K562 (cell line): Measurements from ENCODE around the gene THG1L. TPM values are rescaled to one million over a fixed set of nuclear protein-coding genes. Genes with fewer than 3 reads are reported as not detected.

Experiments used
- ATF7 ChIP-seq: fragments of 450-650 bp; IDR thresholded peaks from 2 replicates; pipeline ENCODE4 v1.7.1; 2014; ENCODE audit warnings: mild to moderate bottlenecking, moderate library complexity
- CHD2 ChIP-seq: IDR thresholded peaks from 2 replicates; pipeline ENCODE4 v1.6.1; 2011; ENCODE audit warnings: low read depth, low read length
- EGR1 ChIP-seq: fragments of 450-650 bp; conservative IDR thresholded peaks from 2 replicates; pipeline ENCODE4 v1.6.1; 2017; ENCODE audit warnings: mild to moderate bottlenecking
- ELF1 ChIP-seq: fragments of 200-800 bp; sonication (Bioruptor generic); IDR thresholded peaks from 2 replicates; pipeline ENCODE4 v1.6.1; 2016; ENCODE audit warnings: missing genetic modification characterization, missing compliant biosample characterization
- GABPA ChIP-seq: fragments of 200-800 bp; sonication (Bioruptor generic); conservative IDR thresholded peaks from 2 replicates; pipeline ENCODE4 v1.6.1; 2016; ENCODE audit warnings: low read depth, missing genetic modification characterization, missing compliant biosample characterization
- JUND ChIP-seq, 2 experiments: IDR thresholded peaks; 2 replicates in 1 of 2; 3 replicates in 1 of 2; pipeline ENCODE4 v1.6.1; 2011; ENCODE audit warnings: borderline replicate concordance in 2 of 2, low read depth in 2 of 2, low read length in 2 of 2, improper control_type of control experiment in 1 of 2, missing biosample characterization in 1 of 2, missing genetic modification characterization in 1 of 2, missing genetic modification reagents in 1 of 2
- MAFF ChIP-seq: IDR thresholded peaks from 2 replicates; pipeline ENCODE4 v1.6.1; 2012; ENCODE audit warnings: low read length, improper control_type of control experiment
- MIER1 ChIP-seq: fragments of 450-650 bp; IDR thresholded peaks from 2 replicates; pipeline ENCODE4 v1.6.1; 2016; ENCODE audit warnings: antibody characterized with exemption, mild to moderate bottlenecking, low read depth
- NFYB ChIP-seq: IDR thresholded peaks from 2 replicates; pipeline ENCODE4 v1.6.1; 2011; ENCODE audit warnings: mild to moderate bottlenecking, moderate library complexity; ENCODE audit not compliant: insufficient read length; ENCODE audit errors: extremely low read depth
- NR1H2 ChIP-seq: sonication (generic); formaldehyde crosslinking; IDR thresholded peaks from 2 replicates; pipeline ENCODE4 v1.4.0; 2020; ENCODE audit warnings: mild to moderate bottlenecking, missing genetic modification reagents
- PPARD ChIP-seq: fragments of 250-450 bp; sonication (Bioruptor Pico); IDR thresholded peaks from 2 replicates; pipeline ENCODE4 v1.8.0; 2022; ENCODE audit warnings: inconsistent platforms, mild to moderate bottlenecking, moderate library complexity
- RBM34 ChIP-seq: fragments of 200-400 bp; formaldehyde crosslinking; IDR thresholded peaks from 2 replicates; pipeline ENCODE4 v1.6.1; 2018; ENCODE audit warnings: low read length, borderline replicate concordance; ENCODE audit not compliant: insufficient read depth
- SMAD4 ChIP-seq: fragments of 250-450 bp; sonication (Bioruptor Pico); conservative IDR thresholded peaks from 2 replicates; pipeline ENCODE4 v1.8.0; 2021; ENCODE audit warnings: inconsistent platforms, mild to moderate bottlenecking, moderate library complexity
- TEAD2 ChIP-seq: fragments of 450-650 bp; IDR thresholded peaks from 2 replicates; pipeline ENCODE4 v1.6.1; 2016; ENCODE audit warnings: missing genetic modification characterization, control low read depth, missing compliant biosample characterization
- XRCC5 ChIP-seq: fragments of 200-400 bp; formaldehyde crosslinking; IDR thresholded peaks from 2 replicates; pipeline ENCODE4 v1.6.1; 2017; ENCODE audit warnings: low read depth, mild to moderate bottlenecking, low read length
- ZBTB7A ChIP-seq: IDR thresholded peaks from 2 replicates; pipeline ENCODE4 v1.6.1; 2011; ENCODE audit warnings: low read depth, mild to moderate bottlenecking, low read length, moderate library complexity, borderline replicate concordance; ENCODE audit not compliant: control insufficient read depth
- ZNF695 ChIP-seq: fragments of 450-650 bp; formaldehyde crosslinking; IDR thresholded peaks from 2 replicates; pipeline ENCODE4 v1.4.0; 2020; ENCODE audit warnings: mild to moderate bottlenecking, moderate library complexity
- polyA plus RNA-seq, 8 experiments: library from polyadenylated mRNA; depleted of rRNA in 4 of 8; stranded (reverse) in 5 of 8; unstranded in 3 of 8; fragments of >200 nt; fragmentation: Nextera tagmentation in 2 of 8; fragmentation: Illumina TruSeq in 1 of 8; extraction: Ambion mirVana in 2 of 8; extraction: Trizol in 1 of 8; gene quantifications; 2 replicates each; pipeline versions ENCODE4 v1.2.1 to v1.2.3, GENCODE V29; 2011 to 2014; ENCODE audit warnings: inconsistent platforms in 1 of 8, missing spikeins in 1 of 8
- total RNA-seq, 7 experiments: library from RNA; depleted of rRNA in 6 of 7; stranded (reverse); fragments of >200 nt in 6 of 7; fragmentation: Illumina TruSeq in 2 of 7; extraction: Trizol in 2 of 7; gene quantifications; 2 replicates each; pipeline versions ENCODE4 v1.2.1 to v1.2.3, GENCODE V29; 2011 to 2021; ENCODE audit warnings: low replicate concordance in 1 of 7
- TF ChIP-seq, protein P1 (sequence below): sonication (generic); IDR thresholded peaks from 2 replicates; pipeline ENCODE4 v1.6.1; 2016
- TF ChIP-seq, protein P2 (sequence below), 2 experiments: fragments of 450-650 bp; IDR thresholded peaks; 2 replicates each; pipeline ENCODE4 v1.6.1; 2018; ENCODE audit warnings: mild to moderate bottlenecking in 2 of 2, low read depth in 1 of 2; ENCODE audit not compliant: partially characterized antibody in 2 of 2
- TF ChIP-seq, protein P3 (sequence below): sonication (generic); formaldehyde crosslinking; IDR thresholded peaks from 2 replicates; pipeline ENCODE4 v1.8.0; 2022; ENCODE audit warnings: missing genetic modification reagents, mild to moderate bottlenecking, moderate library complexity, borderline replicate concordance

Gene THG1L
- total and polyA plus RNA-seq, 9 of the 15 experiments (the other 6 are each of a cell fraction or from before 2014, with no cell fraction given), result 21.8 to 40.7 (median 28.0) TPM

DNA sequence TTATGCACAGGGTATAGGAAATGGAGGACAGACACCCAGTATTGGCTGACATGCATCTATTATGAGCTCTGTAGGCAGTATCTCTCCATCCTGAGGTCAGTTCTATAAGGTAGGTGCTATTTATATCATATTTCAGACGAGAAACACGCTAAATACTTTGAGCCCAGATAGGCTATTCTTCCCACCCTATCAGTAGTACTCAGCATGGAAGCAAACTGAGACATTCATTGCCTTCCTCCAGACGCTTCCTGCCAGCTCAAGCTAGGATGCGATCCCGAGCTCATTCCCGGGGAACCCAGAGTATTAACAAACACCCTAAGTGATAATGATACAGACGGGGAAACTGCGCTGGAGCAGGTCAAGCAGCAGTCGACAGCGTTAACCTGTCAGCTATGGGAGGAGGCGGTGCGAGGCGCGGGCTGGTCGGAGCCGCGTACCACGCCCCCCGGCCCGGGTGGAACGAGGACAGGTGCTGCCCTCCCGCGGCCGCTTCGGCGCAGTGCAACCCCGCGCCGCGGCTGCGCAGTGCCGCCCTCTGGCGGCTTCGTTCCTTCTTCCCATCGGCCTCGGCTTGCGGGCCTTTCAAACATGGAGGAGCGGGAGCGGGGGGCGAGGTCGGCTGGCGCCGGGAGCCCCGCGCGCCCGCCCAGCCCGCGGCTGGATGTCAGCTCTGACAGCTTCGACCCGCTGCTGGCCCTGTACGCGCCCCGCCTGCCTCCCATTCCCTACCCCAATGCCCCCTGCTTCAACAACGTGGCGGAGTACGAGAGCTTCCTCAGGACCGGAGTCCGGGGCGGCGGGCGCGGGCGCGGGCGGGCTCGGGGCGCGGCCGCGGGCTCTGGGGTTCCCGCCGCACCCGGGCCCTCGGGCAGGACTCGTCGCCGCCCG, 12.2 kb downstream of the THG1L start, which contains the start of gene LSM11 (continued):
- TF ChIP-seq CHD2 (0 out of 2 replicates have a peak, but pooled peaks have one; percentile 18), MIER1 (peak; percentile 22; the same call in 1 of the 2 replicates), JUND (IDR thresholded peaks at IDR 0.05; ENCODE audit: borderline replicate concordance, low read depth, low read length) (peak; percentile 66), JUND (tag; IDR thresholded peaks at IDR 0.05; ENCODE audit: borderline replicate concordance, low read depth, low read length) (no peak; the same call in 2 of the 3 replicates), ELF1 (tag) (no peak), PPARD (no peak), MAFF (no peak), TEAD2 (tag) (no peak), SMAD4 (no peak; the same call in 1 of the 2 replicates), GABPA (peak; percentile 15; the same call in 1 of the 2 replicates), NFYB (no peak), NR1H2 (CRISPR knock-in tag) (no peak), ZNF695 (CRISPR knock-in tag) (no peak), RBM34 (no peak), XRCC5 (peak; percentile 83; the same call in 1 of the 2 replicates), EGR1 (peak; percentile 19; the same call in 1 of the 2 replicates), ATF7 (peak; percentile 71; the same call in 1 of the 2 replicates), ZBTB7A (peak; percentile 61; the same call in 1 of the 2 replicates)
- TF ChIP-seq, protein P1, sequence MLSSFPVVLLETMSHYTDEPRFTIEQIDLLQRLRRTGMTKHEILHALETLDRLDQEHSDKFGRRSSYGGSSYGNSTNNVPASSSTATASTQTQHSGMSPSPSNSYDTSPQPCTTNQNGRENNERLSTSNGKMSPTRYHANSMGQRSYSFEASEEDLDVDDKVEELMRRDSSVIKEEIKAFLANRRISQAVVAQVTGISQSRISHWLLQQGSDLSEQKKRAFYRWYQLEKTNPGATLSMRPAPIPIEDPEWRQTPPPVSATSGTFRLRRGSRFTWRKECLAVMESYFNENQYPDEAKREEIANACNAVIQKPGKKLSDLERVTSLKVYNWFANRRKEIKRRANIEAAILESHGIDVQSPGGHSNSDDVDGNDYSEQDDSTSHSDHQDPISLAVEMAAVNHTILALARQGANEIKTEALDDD, result no peak
- TF ChIP-seq, protein P2, sequence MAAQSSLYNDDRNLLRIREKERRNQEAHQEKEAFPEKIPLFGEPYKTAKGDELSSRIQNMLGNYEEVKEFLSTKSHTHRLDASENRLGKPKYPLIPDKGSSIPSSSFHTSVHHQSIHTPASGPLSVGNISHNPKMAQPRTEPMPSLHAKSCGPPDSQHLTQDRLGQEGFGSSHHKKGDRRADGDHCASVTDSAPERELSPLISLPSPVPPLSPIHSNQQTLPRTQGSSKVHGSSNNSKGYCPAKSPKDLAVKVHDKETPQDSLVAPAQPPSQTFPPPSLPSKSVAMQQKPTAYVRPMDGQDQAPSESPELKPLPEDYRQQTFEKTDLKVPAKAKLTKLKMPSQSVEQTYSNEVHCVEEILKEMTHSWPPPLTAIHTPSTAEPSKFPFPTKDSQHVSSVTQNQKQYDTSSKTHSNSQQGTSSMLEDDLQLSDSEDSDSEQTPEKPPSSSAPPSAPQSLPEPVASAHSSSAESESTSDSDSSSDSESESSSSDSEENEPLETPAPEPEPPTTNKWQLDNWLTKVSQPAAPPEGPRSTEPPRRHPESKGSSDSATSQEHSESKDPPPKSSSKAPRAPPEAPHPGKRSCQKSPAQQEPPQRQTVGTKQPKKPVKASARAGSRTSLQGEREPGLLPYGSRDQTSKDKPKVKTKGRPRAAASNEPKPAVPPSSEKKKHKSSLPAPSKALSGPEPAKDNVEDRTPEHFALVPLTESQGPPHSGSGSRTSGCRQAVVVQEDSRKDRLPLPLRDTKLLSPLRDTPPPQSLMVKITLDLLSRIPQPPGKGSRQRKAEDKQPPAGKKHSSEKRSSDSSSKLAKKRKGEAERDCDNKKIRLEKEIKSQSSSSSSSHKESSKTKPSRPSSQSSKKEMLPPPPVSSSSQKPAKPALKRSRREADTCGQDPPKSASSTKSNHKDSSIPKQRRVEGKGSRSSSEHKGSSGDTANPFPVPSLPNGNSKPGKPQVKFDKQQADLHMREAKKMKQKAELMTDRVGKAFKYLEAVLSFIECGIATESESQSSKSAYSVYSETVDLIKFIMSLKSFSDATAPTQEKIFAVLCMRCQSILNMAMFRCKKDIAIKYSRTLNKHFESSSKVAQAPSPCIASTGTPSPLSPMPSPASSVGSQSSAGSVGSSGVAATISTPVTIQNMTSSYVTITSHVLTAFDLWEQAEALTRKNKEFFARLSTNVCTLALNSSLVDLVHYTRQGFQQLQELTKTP (IDR thresholded peaks at IDR 0.05; ENCODE audit: low read depth in 1 of 2, partially characterized antibody in 2 of 2), result no peak
- TF ChIP-seq, protein P3, sequence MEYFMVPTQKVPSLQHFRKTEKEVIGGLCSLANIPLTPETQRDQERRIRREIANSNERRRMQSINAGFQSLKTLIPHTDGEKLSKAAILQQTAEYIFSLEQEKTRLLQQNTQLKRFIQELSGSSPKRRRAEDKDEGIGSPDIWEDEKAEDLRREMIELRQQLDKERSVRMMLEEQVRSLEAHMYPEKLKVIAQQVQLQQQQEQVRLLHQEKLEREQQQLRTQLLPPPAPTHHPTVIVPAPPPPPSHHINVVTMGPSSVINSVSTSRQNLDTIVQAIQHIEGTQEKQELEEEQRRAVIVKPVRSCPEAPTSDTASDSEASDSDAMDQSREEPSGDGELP (CRISPR knock-in tag), result peak; percentile 69
